Motor neuron (in vitro differentiated cells): ENCODE data around the gene FLII. TPM values are rescaled to one million over a fixed set of nuclear protein-coding genes. Genes with fewer than 3 reads are reported as not detected.
"Not testable (repeated sequence)": the region's sequence is repeated elsewhere in the genome, so short reads cannot be mapped to it uniquely, and the experiment has no call there.

Experiments used
- ATAC-seq, 8 experiments: fragments of 200-7000 bp; cut with Tn5 transposase; replicated peaks in 6 of 8; 2 replicates each; pipeline ENCODE4 v1.8.0; 2021; ENCODE audit warnings: mild to moderate bottlenecking in 8 of 8, moderate library complexity in 8 of 8
- H3K27ac ChIP-seq, 2 donors: fragments of 250-450 bp; sonication (Bioruptor Pico); 2 replicates each; pipeline ENCODE4 v1.9.0; 2021; ENCODE audit warnings: antibody characterized with exemption in 2 of 2, mild to moderate bottlenecking in 2 of 2, moderate library complexity in 1 of 2
- H3K4me1 ChIP-seq, 2 donors: fragments of 250-450 bp; sonication (Bioruptor Pico); replicated peaks in 1 of 2; 2 replicates each; pipeline ENCODE4 v1.6.1; 2021; ENCODE audit warnings: antibody characterized with exemption in 2 of 2, mild to moderate bottlenecking in 2 of 2, moderate library complexity in 1 of 2
- H3K4me3 ChIP-seq, 5 donors: fragments of 250-450 bp; sonication (Bioruptor Pico); 2 replicates each; pipeline ENCODE4 v1.9.0; 2021; ENCODE audit warnings: antibody characterized with exemption in 5 of 5, mild to moderate bottlenecking in 5 of 5, moderate library complexity in 4 of 5
- WGBS, 10 experiments: fragments of 450-650 bp; shearing (Covaris generic); methylation state at CpG; one replicate each; pipeline ENCODE4 v1.0.0; 2022; 5-methylcytosine and 5-hydroxymethylcytosine counted together
- in situ Hi-C, 9 experiments: fragments of 400-800 bp; cut with MboI; loops; one replicate each; pipeline ENCODE4 v1.15.0; 2021; ENCODE audit warnings: low sequenced_read_pairs in 9 of 9, low pct_unique_long_range_greater_than_20kb in 2 of 9; ENCODE audit not compliant: unreplicated experiment in 9 of 9
- total RNA-seq, 8 experiments: library from RNA; unstranded; fragments of 300-600 nt; gene quantifications; 2 replicates each; pipeline versions ENCODE4 v1.2.3 to v1.2.4, GENCODE V29; 2022

Gene FLII
- total RNA-seq, 8 experiments from 2014 or later: 62.9 to 150 (median 109) TPM

GRCh38 chr17:18218756-18219415, 39.7 kb downstream of the FLII start:
- ATAC-seq: peak in 3 of 8 experiments; percentile 4 to 69 (median 53)
- in situ Hi-C loops: no loop called here
- WGBS, 10 experiments: 0 to 100% (median 80%) methylated on average over 1 to 3 of the region's 4 CpGs; no CpG with 5 or more reads in 1 of the 10 experiments
- peaks cover 3 to 4% of the 10 kb centered on the region in 2 donors for H3K4me1 ChIP-seq
- H3K4me3 ChIP-seq: no peak overlapping the region
- no peak overlapping the region for H3K27ac ChIP-seq

DNA sequence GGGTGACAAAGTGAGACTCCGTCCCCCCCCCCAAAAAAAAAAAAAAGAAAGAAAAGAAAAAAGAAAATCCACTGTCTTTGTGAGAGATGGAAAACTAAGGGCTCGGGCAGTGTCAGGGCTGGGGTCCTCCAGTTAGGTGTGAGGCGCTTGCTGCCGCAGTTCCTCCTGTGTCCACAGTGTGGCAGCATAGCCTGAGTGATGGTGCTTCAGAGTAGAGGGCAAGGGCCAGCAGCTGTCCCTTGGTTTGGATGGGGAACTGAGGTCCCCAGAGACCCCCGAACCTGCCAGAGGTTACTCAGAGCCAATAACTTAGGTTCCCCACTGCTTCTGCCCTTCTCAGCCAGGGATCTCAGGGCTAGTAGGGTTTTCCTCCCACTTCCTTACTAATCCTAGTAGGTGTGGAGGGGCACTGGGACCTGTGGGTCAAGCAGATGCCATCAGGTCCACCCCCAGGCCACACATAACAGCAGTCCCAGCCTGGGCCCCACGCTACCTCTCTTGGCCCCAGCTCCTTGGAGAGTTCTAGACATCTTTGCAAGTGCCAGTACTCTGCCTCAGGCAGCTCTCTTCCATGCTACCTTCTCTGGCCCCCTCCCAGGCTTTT, 41.0 kb downstream of the FLII start:
- no peak overlapping the region for H3K27ac ChIP-seq
- no peak overlapping the region for H3K4me3 ChIP-seq
- WGBS, 10 experiments: 0% methylated on average over 1 of the region's 6 CpGs; no CpG with 5 or more reads in 8 of the 10 experiments
- H3K4me1 ChIP-seq: peaks cover 3 to 4% of the 10 kb centered on the region in 2 donors
- ATAC-seq: peak; percentile 79 to 98 (median 87)
- in situ Hi-C loops: no loop called here

DNA sequence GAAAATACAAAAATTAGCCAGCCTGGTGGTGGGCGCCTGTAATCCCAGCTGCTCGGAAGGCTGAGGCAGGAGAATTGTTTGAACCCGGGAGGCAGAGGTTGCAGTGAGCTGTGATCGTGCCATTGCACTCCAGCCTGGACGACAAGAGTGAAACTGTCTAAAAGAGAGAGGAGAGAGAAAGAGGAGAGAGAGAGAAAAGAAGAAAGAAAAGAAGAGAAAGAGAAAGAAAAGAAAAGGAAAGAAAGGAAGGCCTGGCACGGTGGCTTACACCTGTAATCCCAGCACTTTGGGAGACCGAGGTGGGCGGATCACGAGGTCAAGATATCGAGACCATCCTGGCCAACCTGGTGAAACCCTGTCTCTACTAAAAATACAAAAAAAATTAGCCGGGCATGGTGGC, 41.6 kb downstream of the FLII start:
- H3K4me3 ChIP-seq, H3K27ac ChIP-seq, H3K4me1 ChIP-seq, ATAC-seq, in situ Hi-C loops: not testable (repeated sequence)
- WGBS, 10 experiments: 37 to 85% (median 72%) methylated on average over 1 to 11 of the region's 11 CpGs

GRCh38 chr17:18213666-18214270, 44.8 kb downstream of the FLII start:
- Histone ChIP-seq H3K4me1 (peaks cover 3 to 4% of the 10 kb centered on the region in 2 donors), H3K4me3 (no peak overlapping the region), H3K27ac (no peak overlapping the region)
- WGBS, 10 experiments: 0 to 77% (median 50%) methylated on average over 1 to 4 of the region's 7 CpGs; no CpG with 5 or more reads in 1 of the 10 experiments
- in situ Hi-C loops: no loop called here
- peak in 5 of 8 experiments; percentile 61 to 70 (median 67) for ATAC-seq

GRCh38 chr17:18208092-18208491, 50.4 kb downstream of the FLII start:
- in situ Hi-C loops: no loop called here
- Histone ChIP-seq H3K4me3 (no peak overlapping the region), H3K4me1 (no peaks in the 10 kb centered on the region), H3K27ac (no peak overlapping the region)
- WGBS, 10 experiments: 88 to 100% (median 98%) methylated on average over 1 to 14 of the region's 19 CpGs; no CpG with 5 or more reads in 1 of the 10 experiments
- ATAC-seq: peak in 1 of 8 experiments; percentile 24

DNA sequence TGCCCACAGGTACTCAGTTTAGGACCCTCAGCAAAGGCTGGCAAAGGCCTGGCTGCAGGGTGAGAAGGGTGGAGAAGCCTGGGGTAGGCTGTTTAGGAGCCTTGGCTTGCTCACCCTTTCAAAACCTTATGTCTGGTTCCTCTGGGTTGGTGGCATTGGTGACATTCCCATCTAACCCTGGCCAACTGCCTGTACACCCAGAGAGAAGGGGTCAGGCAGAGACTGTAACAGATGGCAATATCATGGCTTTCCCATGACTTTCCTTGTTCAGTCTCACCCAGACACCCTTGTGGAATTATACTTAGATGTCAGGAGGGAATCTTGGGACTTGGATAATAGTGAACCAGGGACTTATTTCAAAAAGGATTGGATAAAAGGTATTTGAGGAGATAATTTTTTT, 51.6 kb downstream of the FLII start:
- no peak for ATAC-seq
- Histone ChIP-seq H3K27ac (no peak overlapping the region), H3K4me1 (no peaks in the 10 kb centered on the region)

DNA sequence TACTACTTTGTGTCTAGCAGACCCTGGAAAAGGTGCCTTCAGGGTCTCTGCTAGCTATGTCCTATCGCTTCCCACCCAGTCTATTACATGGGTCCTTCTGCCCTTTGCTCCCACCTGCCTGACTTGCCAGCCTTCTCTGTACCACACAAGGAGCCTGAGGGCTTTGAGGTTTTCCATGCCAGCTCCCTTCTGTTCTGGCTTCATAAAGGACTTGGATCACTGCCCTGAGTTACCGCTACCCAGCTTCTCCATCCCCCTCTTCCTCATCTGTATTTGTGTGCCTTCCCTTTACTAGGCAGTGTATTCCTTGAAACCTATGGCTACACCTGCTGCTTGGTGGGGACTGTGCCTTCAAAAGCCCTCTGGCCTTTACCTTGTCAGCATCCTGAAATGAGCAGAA, 52.7 kb downstream of the FLII start:
- Histone ChIP-seq H3K4me3 (no peak overlapping the region), H3K4me1 (no peaks in the 10 kb centered on the region), H3K27ac (no peak overlapping the region)
- in situ Hi-C loops: no loop called here
- no peak for ATAC-seq
- WGBS, 10 experiments: 80 to 100% (median 100%) methylated on average over 1 to 2 of the region's 2 CpGs; no CpG with 5 or more reads in 5 of the 10 experiments

More for the DNA sequence above, 51.6 kb downstream of the FLII start:
- H3K4me3 ChIP-seq: no peak overlapping the region
- in situ Hi-C loops: no loop called here

DNA sequence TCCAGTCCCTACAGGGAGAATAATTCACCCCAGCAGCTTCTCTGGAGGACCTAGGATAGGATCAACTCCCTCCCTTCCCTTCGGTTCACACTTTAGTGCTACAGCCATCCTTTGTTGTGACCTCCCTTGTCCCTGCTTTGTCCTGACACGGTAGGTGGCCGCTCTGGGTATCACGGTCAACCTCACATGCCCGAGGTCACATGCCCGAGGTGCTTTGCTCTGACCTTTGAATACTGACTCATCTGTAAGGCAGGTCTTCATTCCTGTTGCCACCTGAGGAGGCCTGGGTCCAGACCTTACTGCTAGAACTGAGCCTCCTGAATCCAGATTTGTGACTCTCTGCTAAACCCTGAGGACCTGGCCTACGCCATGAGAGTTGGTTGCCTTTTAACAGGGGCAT, 55.2 kb downstream of the FLII start:
- peak in 1 of 8 experiments; percentile 6 for ATAC-seq
- H3K4me1 ChIP-seq: no peaks in the 10 kb centered on the region
- H3K27ac ChIP-seq: no peak overlapping the region
- no peak overlapping the region for H3K4me3 ChIP-seq
- 42 to 87% (median 61%) methylated on average over 2 to 3 of the region's 7 CpGs; no CpG with 5 or more reads in 7 of the 10 experiments for WGBS, 10 experiments
- in situ Hi-C loops: no loop called here

GRCh38 chr17:18201108-18201507, 57.4 kb downstream of the FLII start:
- in situ Hi-C loops: no loop called here
- no peak for ATAC-seq
- Histone ChIP-seq H3K27ac (no peak overlapping the region), H3K4me3 (no peak overlapping the region), H3K4me1 (no peaks in the 10 kb centered on the region)
- WGBS, 10 experiments: 80 to 100% (median 98%) methylated on average over 1 to 4 of the region's 4 CpGs; no CpG with 5 or more reads in 6 of the 10 experiments

- Histone ChIP-seq H3K4me1 (no peaks in the 10 kb centered on the region), H3K27ac (no peak overlapping the region), H3K4me3 (no peak overlapping the region)
- in situ Hi-C loops: no loop called here
- peak in 1 of 8 experiments; percentile 23 for ATAC-seq
- WGBS, 10 experiments: 25 to 94% (median 80%) methylated on average over 1 to 4 of the region's 4 CpGs; no CpG with 5 or more reads in 4 of the 10 experiments
Observed at GRCh38 chr17:18198530-18198929, 60.0 kb downstream of the FLII start.

- 80 to 100% (median 100%) methylated on average over 1 to 3 of the region's 3 CpGs; no CpG with 5 or more reads in 4 of the 10 experiments for WGBS, 10 experiments
- Histone ChIP-seq H3K4me3 (no peak overlapping the region), H3K4me1 (no peaks in the 10 kb centered on the region), H3K27ac (no peak overlapping the region)
- in situ Hi-C loops: no loop called here
- no peak for ATAC-seq
Observed at GRCh38 chr17:18197535-18198194, 60.9 kb downstream of the FLII start.

DNA sequence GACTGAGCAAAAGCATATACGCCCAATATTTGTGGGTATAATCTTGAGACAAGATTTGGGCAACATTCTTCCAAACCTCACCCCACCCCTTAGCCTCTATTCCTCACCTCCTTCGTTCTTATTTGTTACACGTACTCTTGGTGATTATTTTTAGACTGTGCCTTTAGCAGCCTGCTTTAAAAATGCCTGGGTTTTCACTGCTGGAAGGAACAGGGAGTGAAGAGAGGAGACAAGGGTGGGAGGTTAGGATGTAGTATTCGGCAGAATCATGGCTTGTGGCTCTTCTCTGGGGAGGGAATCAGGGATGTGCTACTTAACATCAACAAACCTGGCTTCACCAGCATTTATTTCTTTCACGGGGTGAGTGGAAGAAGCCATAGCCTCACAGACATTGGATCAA, 63.3 kb downstream of the FLII start:
- ATAC-seq: no peak
- in situ Hi-C loops: no loop called here
- Histone ChIP-seq H3K4me1 (peaks cover 7 to 13% of the 10 kb centered on the region in 2 donors), H3K27ac (no peak overlapping the region), H3K4me3 (no peak overlapping the region)
- 77 to 100% (median 93%) methylated on average over 1 to 5 of the region's 5 CpGs; no CpG with 5 or more reads in 1 of the 10 experiments for WGBS, 10 experiments
